ENCODE data around the gene ATP5F1E.

ATP5F1E gene

GRCh38 chr20:59063358-59064213 is 31.5 kb upstream of the ATP5F1E start (continued):
- TF ChIP-seq ZNF704 (tag by site-specific recombination; IDR thresholded peaks at IDR 0.05) (no peak), ZFHX2 (tag by site-specific recombination; conservative IDR thresholded peaks at IDR 0.05) (peak; percentile 96), ELK4 (IDR thresholded peaks at IDR 0.05; ENCODE audit: borderline replicate concordance, low read depth, low read length) (no peak), ZNF677 (tag by site-specific recombination; IDR thresholded peaks at IDR 0.05) (no peak), ZNF571 (tag by site-specific recombination; IDR thresholded peaks at IDR 0.05) (no peak), ZBTB21 (tag by site-specific recombination; IDR thresholded peaks at IDR 0.05) (peak; percentile 90), ZNF416 (tag by site-specific recombination; IDR thresholded peaks at IDR 0.05) (no peak), SP2 (tag by site-specific recombination; IDR thresholded peaks at IDR 0.05) (peak; percentile 64), BCL11A (tag by site-specific recombination; IDR thresholded peaks at IDR 0.05; ENCODE audit: low read depth) (peak; percentile 56; the same call in 1 of the 2 replicates), KLF8 (tag by site-specific recombination; IDR thresholded peaks at IDR 0.05) (peak; percentile 66; the same call in 1 of the 2 replicates), ZNF114 (tag by site-specific recombination; IDR thresholded peaks at IDR 0.05) (no peak), ZFP69B (tag by site-specific recombination; IDR thresholded peaks at IDR 0.05) (0 out of 2 replicates have a peak, but pooled peaks have one; percentile 14), ZNF274 (IDR thresholded peaks at IDR 0.05; ENCODE audit: low read length) (no peak), ZNF274 (tag by site-specific recombination; IDR thresholded peaks at IDR 0.05; ENCODE audit: borderline replicate concordance) (no peak), ZXDB (tag by site-specific recombination; IDR thresholded peaks at IDR 0.05) (no peak), ZNF311 (tag by site-specific recombination; IDR thresholded peaks at IDR 0.05; ENCODE audit: borderline replicate concordance) (no peak), PRDM6 (tag by site-specific recombination; IDR thresholded peaks at IDR 0.05) (peak; percentile 57), SP7 (tag by site-specific recombination; IDR thresholded peaks at IDR 0.05) (peak; percentile 94), ZNF510 (tag by site-specific recombination; IDR thresholded peaks at IDR 0.05; ENCODE audit: insufficient replicate concordance) (no peak), ZNF501 (tag by site-specific recombination; IDR thresholded peaks at IDR 0.05) (no peak), ZNF610 (tag by site-specific recombination; IDR thresholded peaks at IDR 0.05; ENCODE audit: borderline replicate concordance) (no peak), BCL11B (tag by site-specific recombination; IDR thresholded peaks at IDR 0.05; ENCODE audit: low read depth) (no peak), ZNF138 (tag by site-specific recombination; IDR thresholded peaks at IDR 0.05; ENCODE audit: borderline replicate concordance) (no peak), ZNF239 (tag by site-specific recombination; IDR thresholded peaks at IDR 0.05) (no peak), ZBTB26 (tag by site-specific recombination; optimal IDR thresholded peaks at IDR 0.05) (no peak), PRDM1 (tag by site-specific recombination; IDR thresholded peaks at IDR 0.05) (peak; percentile 86), ZNF76 (tag by site-specific recombination; IDR thresholded peaks at IDR 0.05; ENCODE audit: borderline replicate concordance, low read depth) (no peak), ZNF629 (tag by site-specific recombination; IDR thresholded peaks at IDR 0.05) (peak; percentile 98), ZNF558 (tag by site-specific recombination; IDR thresholded peaks at IDR 0.05) (peak; percentile 11; the same call in 1 of the 2 replicates)
- TF ChIP-seq, protein P1, sequence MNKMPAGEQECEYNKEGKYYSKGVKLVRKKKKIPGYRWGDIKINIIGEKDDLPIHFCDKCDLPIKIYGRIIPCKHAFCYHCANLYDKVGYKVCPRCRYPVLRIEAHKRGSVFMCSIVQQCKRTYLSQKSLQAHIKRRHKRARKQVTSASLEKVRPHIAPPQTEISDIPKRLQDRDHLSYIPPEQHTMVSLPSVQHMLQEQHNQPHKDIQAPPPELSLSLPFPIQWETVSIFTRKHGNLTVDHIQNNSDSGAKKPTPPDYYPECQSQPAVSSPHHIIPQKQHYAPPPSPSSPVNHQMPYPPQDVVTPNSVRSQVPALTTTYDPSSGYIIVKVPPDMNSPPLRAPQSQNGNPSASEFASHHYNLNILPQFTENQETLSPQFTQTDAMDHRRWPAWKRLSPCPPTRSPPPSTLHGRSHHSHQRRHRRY (tag by site-specific recombination; IDR thresholded peaks at IDR 0.05) = no peak
- TF ChIP-seq, protein P2, sequence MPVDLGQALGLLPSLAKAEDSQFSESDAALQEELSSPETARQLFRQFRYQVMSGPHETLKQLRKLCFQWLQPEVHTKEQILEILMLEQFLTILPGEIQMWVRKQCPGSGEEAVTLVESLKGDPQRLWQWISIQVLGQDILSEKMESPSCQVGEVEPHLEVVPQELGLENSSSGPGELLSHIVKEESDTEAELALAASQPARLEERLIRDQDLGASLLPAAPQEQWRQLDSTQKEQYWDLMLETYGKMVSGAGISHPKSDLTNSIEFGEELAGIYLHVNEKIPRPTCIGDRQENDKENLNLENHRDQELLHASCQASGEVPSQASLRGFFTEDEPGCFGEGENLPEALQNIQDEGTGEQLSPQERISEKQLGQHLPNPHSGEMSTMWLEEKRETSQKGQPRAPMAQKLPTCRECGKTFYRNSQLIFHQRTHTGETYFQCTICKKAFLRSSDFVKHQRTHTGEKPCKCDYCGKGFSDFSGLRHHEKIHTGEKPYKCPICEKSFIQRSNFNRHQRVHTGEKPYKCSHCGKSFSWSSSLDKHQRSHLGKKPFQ (tag by site-specific recombination; IDR thresholded peaks at IDR 0.05) = no peak

Data from HEK293 (cell line).